22Rv1 (cell line): ENCODE data around the gene RTP2.

Experiments
- ZFX ChIP-seq: fragments of 450-650 bp; IDR thresholded peaks from 2 replicates; pipeline ENCODE4 v1.6.1; 2017; ENCODE audit warnings: antibody characterized with exemption, borderline replicate concordance
- TF ChIP-seq, protein P1 (sequence below): fragments of 450-650 bp; IDR thresholded peaks from 2 replicates; pipeline ENCODE4 v1.5.1; 2017; ENCODE audit warnings: mild to moderate bottlenecking

DNA sequence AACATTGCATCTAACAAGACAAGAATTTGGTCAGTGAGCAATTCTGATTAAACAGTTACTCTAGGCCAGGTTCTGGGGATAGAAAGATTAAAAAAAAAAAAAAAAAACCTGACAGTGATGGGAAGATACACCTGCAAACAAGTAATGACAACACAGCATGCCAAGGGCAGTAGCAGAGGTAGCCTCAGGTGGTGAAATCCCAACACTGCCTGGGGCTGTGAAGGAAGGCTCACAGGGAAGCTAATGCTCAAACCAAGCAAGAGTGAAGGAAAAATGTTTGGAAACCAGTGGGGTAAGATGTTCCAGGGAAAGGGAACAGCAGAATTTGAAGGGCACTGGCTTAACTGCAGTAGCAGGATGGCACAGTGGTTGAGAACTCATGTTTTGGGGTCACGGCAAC is 8.9 kb downstream of the RTP2 start:
- TF ChIP-seq, protein P1, sequence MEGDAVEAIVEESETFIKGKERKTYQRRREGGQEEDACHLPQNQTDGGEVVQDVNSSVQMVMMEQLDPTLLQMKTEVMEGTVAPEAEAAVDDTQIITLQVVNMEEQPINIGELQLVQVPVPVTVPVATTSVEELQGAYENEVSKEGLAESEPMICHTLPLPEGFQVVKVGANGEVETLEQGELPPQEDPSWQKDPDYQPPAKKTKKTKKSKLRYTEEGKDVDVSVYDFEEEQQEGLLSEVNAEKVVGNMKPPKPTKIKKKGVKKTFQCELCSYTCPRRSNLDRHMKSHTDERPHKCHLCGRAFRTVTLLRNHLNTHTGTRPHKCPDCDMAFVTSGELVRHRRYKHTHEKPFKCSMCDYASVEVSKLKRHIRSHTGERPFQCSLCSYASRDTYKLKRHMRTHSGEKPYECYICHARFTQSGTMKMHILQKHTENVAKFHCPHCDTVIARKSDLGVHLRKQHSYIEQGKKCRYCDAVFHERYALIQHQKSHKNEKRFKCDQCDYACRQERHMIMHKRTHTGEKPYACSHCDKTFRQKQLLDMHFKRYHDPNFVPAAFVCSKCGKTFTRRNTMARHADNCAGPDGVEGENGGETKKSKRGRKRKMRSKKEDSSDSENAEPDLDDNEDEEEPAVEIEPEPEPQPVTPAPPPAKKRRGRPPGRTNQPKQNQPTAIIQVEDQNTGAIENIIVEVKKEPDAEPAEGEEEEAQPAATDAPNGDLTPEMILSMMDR: no peak
- TF ChIP-seq ZFX: no peak
